ENCODE results near the gene NHERF2. TPM values are rescaled to one million over a fixed set of nuclear protein-coding genes. Genes with fewer than 3 reads are reported as not detected.

Gene NHERF2
- total and polyA plus RNA-seq, 9 of the 15 experiments (the other 6 are each of a cell fraction or from before 2014, with no cell fraction given), result 0.15 to 42.0 (median 12.5) TPM

- in situ Hi-C loops (cut with MboI), result no loop called here
- POLR2A ChIA-PET, result interaction anchor here (2.6 kb wide), 1 partner anchor 13 kb away, joined by 13 read pairs; no protein-coding TSS in a partner anchor
- Histone ChIP-seq H3K27ac (ENCODE audit: extremely low read depth, low read depth, low read length) (peak within 1 kb of the TSS; percentile 91), H3K9ac (ENCODE audit: insufficient read depth in 1 of 2, low read depth in 2 of 2, low read length in 2 of 2) (peak within 1 kb of the TSS; percentile 92 to 99), H2AFZ (ENCODE audit: low read depth, low read length) (peak within 1 kb of the TSS; percentile 65), H3K27me3 (ENCODE audit: control insufficient read depth in 2 of 2, insufficient read depth in 2 of 2, low read length in 2 of 2) (no peaks in the 10 kb centered on the region), H3K4me1 (replicated peaks in 1 of 2; ENCODE audit: control insufficient read depth in 2 of 2, insufficient read depth in 2 of 2, low read length in 2 of 2) (peaks cover 20 to 60% of the 10 kb centered on the region in 2 experiments), H4K20me1 (replicated peaks; ENCODE audit: control insufficient read depth, insufficient read depth, low read length) (peaks cover 30% of the 10 kb centered on the region; the same call in 1 of the 2 replicates), H3K4me2 (ENCODE audit: insufficient read depth, low read length) (peak within 1 kb of the TSS; percentile 100), H3K36me3 (ENCODE audit: control insufficient read depth, insufficient read depth, low read length) (peaks cover 34% of the 10 kb centered on the region; the same call in 2 of the 3 replicates), H3K79me2 (ENCODE audit: control insufficient read depth, insufficient read depth, low read length) (peaks cover 59% of the 10 kb centered on the region), H3K9me1 (ENCODE audit: control insufficient read depth, insufficient read depth, low read length) (peaks cover 19% of the 10 kb centered on the region), H3K9me3 (replicated peaks; ENCODE audit: control insufficient read depth, insufficient read depth, low read depth, low read length) (no peaks in the 10 kb centered on the region), H3K4me3 (peak within 1 kb of the TSS; percentile 99)
- FAIRE-seq (peak; percentile 40), DNase-seq (ENCODE audit: extremely low read depth in 1 of 4, low spot score in 3 of 4) (peak; percentile 90 to 95 (median 90)), ATAC-seq (peak; percentile 91)
- intact Hi-C loops (cut with micrococcal nuclease), result loop anchor here (2.0 kb wide), 1 partner anchor 17 kb away; no protein-coding TSS in a partner anchor
- BruUV-seq (replicated peaks), result TSS peak; percentile 97
- CTCF ChIA-PET (ENCODE audit: low intra/inter-chr PET ratio), result no interaction called here
- WGBS (ENCODE audit: insufficient coverage, low coverage, missing lambda C conversion rate), result under 1% methylated on average over 40 of the region's 52 CpGs
- TF ChIP-seq ZBTB11 (CRISPR knock-in tag; IDR thresholded peaks at IDR 0.05) (peak in 2 of 3 experiments; percentile 32 to 82; a peak in 3 of 6 replicates), CXXC5 (CRISPR knock-in tag; IDR thresholded peaks at IDR 0.05) (peak; percentile 90), BHLHE40 (IDR thresholded peaks at IDR 0.05; ENCODE audit: low read length) (no peak), KDM1A (IDR thresholded peaks at IDR 0.05) (no peak), ZBTB40 (IDR thresholded peaks at IDR 0.05) (peak; percentile 94), ZBTB40 (CRISPR knock-in tag; IDR thresholded peaks at IDR 0.05) (no peak), SMARCB1 (IDR thresholded peaks at IDR 0.05; ENCODE audit: insufficient read length, low read depth) (no peak), SAFB (IDR thresholded peaks at IDR 0.05; ENCODE audit: borderline replicate concordance, low read depth, low read length) (peak; percentile 89)
Observed at GRCh38 chr16:2009791-2010510, 16.8 kb upstream of the NHERF2 start, which contains the start of gene ZNF598. TSS of gene ZNF598 (minus strand) at chr16:2009821.

Data from K562 (cell line).